ENCODE results near the gene ACER1. TPM values are rescaled to one million over a fixed set of nuclear protein-coding genes. Genes with fewer than 3 reads are reported as not detected.

Gene ACER1
- under 1 TPM in 3 of 7 donors, not detected in 4; 0.15 to 0.37 (median 0.23) TPM for total RNA-seq
- polyA plus RNA-seq: under 1 TPM in 1 of 2 donors, not detected in 1; 0.35 TPM
- long read RNA-seq, donor 1: 0 reads
- long read RNA-seq, donor 2: 0 reads
- long read RNA-seq, donor 3, partial matches to known transcripts: 0 of 1 reads
- long read RNA-seq, donor 3, other reads (novel, unspliced or antisense): 1 of 1 reads

- intact Hi-C loops (cut with DNase I): no loop called here
- Histone ChIP-seq H3K27me3 (no peaks in the 10 kb centered on the region), H3K36me3 (no peaks in the 10 kb centered on the region), H3K4me3 (no peak within 1 kb of the TSS), H3K4me1 (ENCODE audit: insufficient read depth) (no peaks in the 10 kb centered on the region), H3K9me3 (no peaks in the 10 kb centered on the region), H3K27ac (no peak within 1 kb of the TSS)
- DNase-seq: no peak
- 70 to 80% (median 79%) methylated on average over 15 to 17 of the region's 17 CpGs for WGBS, 3 donors
- TF ChIP-seq CTCF (IDR thresholded peaks at IDR 0.05): no peak
- TF ChIP-seq EP300 (IDR thresholded peaks at IDR 0.05): no peak
- no peak for TF ChIP-seq POLR2A (IDR thresholded peaks at IDR 0.05)
Observed at GRCh38 chr19:6333439-6333838, at the start of gene ACER1. Gene ACER1 (minus strand): TSS chr19:6333612. CDS start chr19:6333551, 61 bp downstream.

- intact Hi-C loops (cut with DNase I): no loop called here
- no peak overlapping the region for H3K4me3 ChIP-seq
- no peaks in the 10 kb centered on the region for H3K4me1 ChIP-seq (ENCODE audit: insufficient read depth)
- TF ChIP-seq CTCF (IDR thresholded peaks at IDR 0.05) (no peak), POLR2A (IDR thresholded peaks at IDR 0.05) (no peak), EP300 (IDR thresholded peaks at IDR 0.05) (no peak)
- peaks cover 0 to 10% of the 10 kb centered on the region in 2 donors for H3K9me3 ChIP-seq
- H3K36me3 ChIP-seq: no peaks in the 10 kb centered on the region
- no peaks in the 10 kb centered on the region for H3K27me3 ChIP-seq
- no peak overlapping the region for H3K27ac ChIP-seq
- no peak for DNase-seq
- WGBS, 3 donors: 94 to 95% (median 95%) methylated on average over 19 of the region's 19 CpGs
Observed at GRCh38 chr19:6383188-6383587, 49.8 kb upstream of the ACER1 start.

GRCh38 chr19:6381030-6381750, 47.8 kb upstream of the ACER1 start:
- H3K36me3 ChIP-seq: no peaks in the 10 kb centered on the region
- H3K4me1 ChIP-seq (ENCODE audit: insufficient read depth): no peaks in the 10 kb centered on the region
- 94 to 97% (median 96%) methylated on average over 39 to 40 of the region's 40 CpGs for WGBS, 3 donors
- peak in 1 of 5 donors; percentile 41 for DNase-seq
- H3K27me3 ChIP-seq: no peaks in the 10 kb centered on the region
- TF ChIP-seq CTCF (IDR thresholded peaks at IDR 0.05): no peak
- no peak for TF ChIP-seq POLR2A (IDR thresholded peaks at IDR 0.05)
- no peak for TF ChIP-seq EP300 (IDR thresholded peaks at IDR 0.05)
- no peak overlapping the region for H3K4me3 ChIP-seq
- peaks cover 0 to 10% of the 10 kb centered on the region in 2 donors for H3K9me3 ChIP-seq
- intact Hi-C loops (cut with DNase I): no loop called here
- H3K27ac ChIP-seq: no peak overlapping the region

GRCh38 chr19:6379744-6380143, 46.3 kb upstream of the ACER1 start:
- Histone ChIP-seq H3K36me3 (no peaks in the 10 kb centered on the region), H3K27me3 (no peaks in the 10 kb centered on the region), H3K4me1 (ENCODE audit: insufficient read depth) (no peaks in the 10 kb centered on the region), H3K27ac (no peak overlapping the region), H3K4me3 (no peak overlapping the region), H3K9me3 (peaks cover 0 to 10% of the 10 kb centered on the region in 2 donors)
- intact Hi-C loops (cut with DNase I): loop anchor here in 1 of 4 donors (10.0 kb wide), 2 partner anchors 45 to 105 kb away; partner anchors contain the start of genes KHSRP and MLLT1
- DNase-seq: no peak
- WGBS, 3 donors: 82 to 100% (median 96%) methylated on average over 3 of the region's 3 CpGs
- no peak for TF ChIP-seq EP300 (IDR thresholded peaks at IDR 0.05)

- peak in 1 of 5 donors; percentile 44 for DNase-seq
- no peak overlapping the region for H3K27ac ChIP-seq
- H3K36me3 ChIP-seq: no peaks in the 10 kb centered on the region
- H3K9me3 ChIP-seq: peaks cover 0 to 10% of the 10 kb centered on the region in 2 donors
- no peaks in the 10 kb centered on the region for H3K27me3 ChIP-seq
- peaks cover 5% of the 10 kb centered on the region for H3K4me1 ChIP-seq (ENCODE audit: insufficient read depth)
- no peak overlapping the region for H3K4me3 ChIP-seq
- TF ChIP-seq EP300 (IDR thresholded peaks at IDR 0.05) (no peak), CTCF (IDR thresholded peaks at IDR 0.05) (no peak), POLR2A (IDR thresholded peaks at IDR 0.05) (no peak)
- 69 to 74% (median 71%) methylated on average over 9 of the region's 9 CpGs for WGBS, 3 donors
- intact Hi-C loops (cut with DNase I): loop anchor here in 1 of 4 donors (10.0 kb wide), 2 partner anchors 46 to 104 kb away; partner anchors contain the start of genes KHSRP and MLLT1
Observed at GRCh38 chr19:6378486-6378885, 45.1 kb upstream of the ACER1 start.

All from ovary (tissue), 10 donors.